ENCODE measurements around the gene GRIN1. TPM values are rescaled to one million over a fixed set of nuclear protein-coding genes. Genes with fewer than 3 reads are reported as not detected.

GRIN1 gene
- total and polyA plus RNA-seq, 4 donors = 0.06 to 0.51 (median 0.34) TPM

- ATAC-seq (ENCODE audit: insufficient read depth, low FRiP score) (no peak), DNase-seq (no peak)
- Histone ChIP-seq H3K9ac (ENCODE audit: insufficient read depth in 1 of 2, low read length in 2 of 2) (no peak overlapping the region), H3K9me3 (ENCODE audit: control insufficient read depth in 4 of 4, insufficient read depth in 3 of 4, low read length in 3 of 4) (peaks cover 0 to 3% (median 0%) of the 10 kb centered on the region in 4 donors), H3K4me1 (ENCODE audit: control insufficient read depth in 5 of 5, insufficient read depth in 5 of 5, low read length in 5 of 5) (no peaks in the 10 kb centered on the region), H3K27ac (ENCODE audit: low read depth in 1 of 2, low read length in 1 of 2) (no peak overlapping the region), H3K36me3 (ENCODE audit: control insufficient read depth in 4 of 4, insufficient read depth in 4 of 4, low read length in 4 of 4) (no peaks in the 10 kb centered on the region), H3K4me3 (no peak overlapping the region), H3K27me3 (ENCODE audit: control insufficient read depth in 3 of 3, insufficient read depth in 3 of 3, low read length in 2 of 3) (peaks cover 0 to 21% (median 7%) of the 10 kb centered on the region in 3 donors)
- TF ChIP-seq, protein P1, sequence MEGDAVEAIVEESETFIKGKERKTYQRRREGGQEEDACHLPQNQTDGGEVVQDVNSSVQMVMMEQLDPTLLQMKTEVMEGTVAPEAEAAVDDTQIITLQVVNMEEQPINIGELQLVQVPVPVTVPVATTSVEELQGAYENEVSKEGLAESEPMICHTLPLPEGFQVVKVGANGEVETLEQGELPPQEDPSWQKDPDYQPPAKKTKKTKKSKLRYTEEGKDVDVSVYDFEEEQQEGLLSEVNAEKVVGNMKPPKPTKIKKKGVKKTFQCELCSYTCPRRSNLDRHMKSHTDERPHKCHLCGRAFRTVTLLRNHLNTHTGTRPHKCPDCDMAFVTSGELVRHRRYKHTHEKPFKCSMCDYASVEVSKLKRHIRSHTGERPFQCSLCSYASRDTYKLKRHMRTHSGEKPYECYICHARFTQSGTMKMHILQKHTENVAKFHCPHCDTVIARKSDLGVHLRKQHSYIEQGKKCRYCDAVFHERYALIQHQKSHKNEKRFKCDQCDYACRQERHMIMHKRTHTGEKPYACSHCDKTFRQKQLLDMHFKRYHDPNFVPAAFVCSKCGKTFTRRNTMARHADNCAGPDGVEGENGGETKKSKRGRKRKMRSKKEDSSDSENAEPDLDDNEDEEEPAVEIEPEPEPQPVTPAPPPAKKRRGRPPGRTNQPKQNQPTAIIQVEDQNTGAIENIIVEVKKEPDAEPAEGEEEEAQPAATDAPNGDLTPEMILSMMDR (IDR thresholded peaks at IDR 0.05; ENCODE audit: control extremely low read depth, extremely low read depth) = no peak
- 63 to 72% methylated on average over 8 to 9 of the region's 9 CpGs for WGBS, 2 donors
Observed at GRCh38 chr9:137146527-137146918, 7.6 kb downstream of the GRIN1 start.

GRCh38 chr9:137147091-137147792, 8.3 kb downstream of the GRIN1 start:
- Histone ChIP-seq H3K4me3 (no peak overlapping the region), H3K9me3 (ENCODE audit: control insufficient read depth in 4 of 4, insufficient read depth in 3 of 4, low read length in 3 of 4) (peaks cover 0 to under 1% (median 0%) of the 10 kb centered on the region in 4 donors), H3K4me1 (ENCODE audit: control insufficient read depth in 5 of 5, insufficient read depth in 5 of 5, low read length in 5 of 5) (no peaks in the 10 kb centered on the region), H3K27ac (ENCODE audit: low read depth in 1 of 2, low read length in 1 of 2) (no peak overlapping the region), H3K27me3 (ENCODE audit: control insufficient read depth in 3 of 3, insufficient read depth in 3 of 3, low read length in 2 of 3) (peaks cover 0 to 16% (median 7%) of the 10 kb centered on the region in 3 donors), H3K9ac (ENCODE audit: insufficient read depth in 1 of 2, low read length in 2 of 2) (no peak overlapping the region), H3K36me3 (ENCODE audit: control insufficient read depth in 4 of 4, insufficient read depth in 4 of 4, low read length in 4 of 4) (no peaks in the 10 kb centered on the region)
- no peak for DNase-seq
- 85 to 88% methylated on average over 25 to 26 of the region's 26 CpGs for WGBS, 2 donors
- TF ChIP-seq, protein P1 (IDR thresholded peaks at IDR 0.05; ENCODE audit: control extremely low read depth, extremely low read depth) = no peak
- no peak for ATAC-seq (ENCODE audit: insufficient read depth, low FRiP score)

GRCh38 chr9:137147793-137148160, 8.8 kb downstream of the GRIN1 start:
- no peaks in the 10 kb centered on the region for H3K4me1 ChIP-seq (ENCODE audit: control insufficient read depth in 5 of 5, insufficient read depth in 5 of 5, low read length in 5 of 5)
- ATAC-seq (ENCODE audit: insufficient read depth, low FRiP score) (no peak), DNase-seq (no peak)
- no peaks in the 10 kb centered on the region for H3K9me3 ChIP-seq (ENCODE audit: control insufficient read depth in 4 of 4, insufficient read depth in 3 of 4, low read length in 3 of 4)
- H3K4me3 ChIP-seq = no peak overlapping the region
- 29 to 31% methylated on average over 24 of the region's 24 CpGs for WGBS, 2 donors
- H3K36me3 ChIP-seq (ENCODE audit: control insufficient read depth in 4 of 4, insufficient read depth in 4 of 4, low read length in 4 of 4) = no peaks in the 10 kb centered on the region
- H3K9ac ChIP-seq (ENCODE audit: insufficient read depth in 1 of 2, low read length in 2 of 2) = no peak overlapping the region
- TF ChIP-seq, protein P1 (IDR thresholded peaks at IDR 0.05; ENCODE audit: control extremely low read depth, extremely low read depth) = no peak
- peaks cover 0 to 14% (median 7%) of the 10 kb centered on the region in 3 donors for H3K27me3 ChIP-seq (ENCODE audit: control insufficient read depth in 3 of 3, insufficient read depth in 3 of 3, low read length in 2 of 3)
- no peak overlapping the region for H3K27ac ChIP-seq (ENCODE audit: low read depth in 1 of 2, low read length in 1 of 2)
